ENCODE results near the gene TIMM17B.

- TF ChIP-seq EZH2 (IDR thresholded peaks at IDR 0.05; ENCODE audit: insufficient read depth, poor library complexity, severe bottlenecking) (no peak), EZH2phosphoT487 (IDR thresholded peaks at IDR 0.05; ENCODE audit: insufficient read depth, low read depth) (no peak)
Observed at GRCh38 chrX:48927123-48927522, 29.6 kb upstream of the TIMM17B start.

Data from GM23248 (cell line).